GM13976 (cell line): ENCODE results near the gene FLII.

ENCODE experiments used
- DNase-seq: peaks from one replicate; pipeline ENCODE4 v3.0.0; 2012; ENCODE audit warnings: low spot score
- CTCF ChIP-seq: IDR thresholded peaks from 2 replicates; pipeline ENCODE4 v1.5.1; 2012; ENCODE audit warnings: borderline replicate concordance, mild to moderate bottlenecking; ENCODE audit not compliant: insufficient read depth; ENCODE audit errors: extremely low read depth, missing control alignments, control extremely low read depth
- in situ Hi-C: fragments of 300-500 bp; cut with MboI; formaldehyde crosslinking; loops from one replicate; pipeline ENCODE4 v1.12.0; 2022; ENCODE audit warnings: low sequenced_read_pairs, mixed read lengths, inconsistent platforms; ENCODE audit not compliant: unreplicated experiment

Gene FLII

GRCh38 chr17:18245038-18245776 lies 13.3 kb downstream of the FLII start:
- in situ Hi-C loops = no loop called here

GRCh38 chr17:18241229-18241871 lies 17.2 kb downstream of the FLII start:
- TF ChIP-seq CTCF = no peak
- no peak for DNase-seq
- in situ Hi-C loops = no loop called here

More at GRCh38 chr17:18245038-18245776, 13.3 kb downstream of the FLII start:
- no peak for DNase-seq
- TF ChIP-seq CTCF = no peak

DNA sequence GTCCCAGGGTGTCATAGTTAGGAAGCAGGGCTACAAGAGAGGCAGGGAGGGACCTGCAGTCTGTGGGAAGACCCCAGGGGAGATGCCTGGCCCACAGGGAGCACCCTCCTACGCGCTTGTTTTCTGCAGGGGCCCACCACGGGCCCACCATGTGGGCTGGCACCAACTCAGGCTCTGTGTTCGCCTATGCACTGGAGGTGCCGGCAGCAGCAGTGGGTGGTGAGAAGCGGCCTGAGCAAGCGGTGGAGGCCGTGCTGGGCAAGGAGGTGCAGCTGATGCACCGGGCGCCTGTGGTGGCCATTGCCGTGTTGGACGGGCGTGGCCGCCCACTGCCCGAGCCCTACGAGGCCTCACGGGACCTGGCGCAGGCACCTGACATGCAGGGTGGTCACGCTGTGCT lies 18.1 kb downstream of the FLII start:
- TF ChIP-seq CTCF = no peak
- in situ Hi-C loops = no loop called here
- no peak for DNase-seq

DNA sequence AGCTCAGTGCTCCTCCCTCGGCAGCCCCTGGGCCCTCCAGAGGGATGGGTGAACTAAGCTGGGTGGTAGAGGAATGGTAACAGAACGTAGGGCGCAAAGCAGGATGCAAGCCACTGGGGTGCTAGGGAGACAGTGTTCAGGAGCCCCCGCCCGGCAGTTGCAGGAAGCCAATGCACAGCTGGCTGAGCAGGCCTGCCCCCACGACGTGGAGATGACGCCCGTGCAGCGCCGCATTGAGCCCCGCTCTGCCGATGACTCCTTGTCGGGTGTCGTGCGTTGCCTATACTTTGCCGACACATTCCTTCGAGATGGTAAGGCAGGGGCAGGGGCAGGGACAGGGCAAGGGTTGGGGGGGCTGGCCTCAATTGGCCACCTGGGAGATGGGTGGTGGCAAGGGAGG lies 20.2 kb downstream of the FLII start:
- DNase-seq = no peak
- in situ Hi-C loops = no loop called here
- TF ChIP-seq CTCF = no peak

GRCh38 chr17:18237461-18237860 lies 21.1 kb downstream of the FLII start:
- TF ChIP-seq CTCF = no peak
- DNase-seq = no peak
- in situ Hi-C loops = no loop called here

GRCh38 chr17:18236494-18236893 lies 22.0 kb downstream of the FLII start:
- DNase-seq = no peak
- no peak for TF ChIP-seq CTCF
- in situ Hi-C loops = no loop called here
